Measurements from ENCODE around the gene ATP13A5.

ATP13A5 gene

DNA sequence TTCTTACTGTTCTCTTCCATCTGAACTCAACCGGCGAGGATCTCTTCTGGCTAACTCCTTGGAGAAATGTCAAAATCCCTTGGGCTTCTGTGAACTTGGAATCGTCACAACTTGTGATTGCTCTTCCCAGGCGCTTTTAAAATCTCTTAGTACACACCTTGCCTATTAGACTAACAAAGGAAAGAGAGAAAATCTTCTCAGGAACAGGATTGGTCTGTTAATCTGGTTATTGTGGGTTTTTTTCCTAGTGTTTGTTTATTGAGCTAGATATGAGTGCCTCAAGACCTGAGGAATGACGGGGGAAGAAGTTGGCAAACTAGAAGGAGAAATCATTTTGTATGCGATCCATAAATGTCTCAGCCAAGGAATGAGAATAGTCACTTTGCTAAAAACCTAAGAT lies at the start of gene ATP13A5:
Gene ATP13A5 (minus strand): TSS at position 48 of the 400 bp plus-strand sequence. CDS start 28 bp downstream, at position 20.
- DNase-seq (ENCODE audit: low read depth in 3 of 3), result no peak

- DNase-seq (ENCODE audit: low read depth in 3 of 3), result no peak
These were observed 40.2 kb upstream of the ATP13A5 start for GRCh38 chr3:193418576-193419373.

DNA sequence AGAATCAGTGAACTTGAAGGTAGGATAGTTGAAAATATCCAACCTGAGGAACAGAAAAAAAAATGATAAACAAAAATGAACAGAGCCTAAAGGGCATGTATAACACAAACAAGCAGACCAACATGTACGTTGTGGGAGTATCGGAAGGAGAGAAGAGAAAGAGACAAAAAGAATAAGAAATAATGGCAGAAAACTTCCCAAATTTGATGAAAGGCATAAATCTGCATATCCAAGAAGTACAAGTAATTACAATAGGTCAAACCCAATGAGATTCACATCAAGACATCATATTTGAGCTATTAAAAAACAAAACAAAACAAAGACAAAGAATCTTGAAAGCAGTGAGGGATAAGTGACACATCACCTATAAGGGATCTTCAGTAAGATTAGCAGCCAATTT lies 38.1 kb upstream of the ATP13A5 start:
- no peak for DNase-seq (ENCODE audit: low read depth in 3 of 3)

DNA sequence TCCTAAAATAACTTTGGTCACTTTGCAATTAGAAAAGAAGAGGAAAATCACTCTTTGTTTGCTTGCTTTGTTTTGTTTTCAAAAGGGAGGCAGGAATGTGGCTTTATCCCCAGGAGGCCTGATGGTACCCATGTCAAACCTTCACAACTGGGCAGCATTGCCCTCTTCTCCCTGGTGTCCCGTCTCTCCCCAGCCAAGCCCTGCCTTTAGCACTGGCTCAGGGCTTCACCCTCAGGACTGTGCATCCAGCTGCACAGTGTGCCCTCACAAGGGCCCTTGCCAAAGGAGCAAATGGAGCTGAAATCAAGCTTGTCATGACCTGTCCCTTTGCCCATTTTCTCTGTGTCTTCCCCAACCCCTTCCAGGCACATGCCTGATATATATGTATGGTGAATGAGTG lies 29.1 kb upstream of the ATP13A5 start:
- no peak for DNase-seq (ENCODE audit: low read depth in 3 of 3)

DNA sequence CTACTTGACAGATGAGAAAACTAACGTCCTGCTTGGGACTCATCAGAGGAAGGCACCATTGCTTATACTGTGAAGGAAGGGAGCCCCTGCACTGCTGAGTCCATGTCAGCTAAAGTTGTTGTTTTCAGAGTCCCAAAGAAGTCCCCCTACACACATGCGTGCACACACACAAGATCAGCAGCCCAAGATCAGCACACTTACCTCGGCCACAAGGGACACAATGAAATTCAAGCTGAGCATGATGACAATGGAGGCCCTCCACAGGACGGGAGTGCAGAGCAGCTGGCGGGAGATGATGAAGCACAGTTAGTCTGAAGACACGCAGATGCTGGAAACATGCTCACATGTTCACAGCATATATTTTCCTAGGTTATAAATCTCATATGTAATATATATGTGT lies 28.6 kb upstream of the ATP13A5 start:
- DNase-seq (ENCODE audit: low read depth in 3 of 3), result no peak

DNA sequence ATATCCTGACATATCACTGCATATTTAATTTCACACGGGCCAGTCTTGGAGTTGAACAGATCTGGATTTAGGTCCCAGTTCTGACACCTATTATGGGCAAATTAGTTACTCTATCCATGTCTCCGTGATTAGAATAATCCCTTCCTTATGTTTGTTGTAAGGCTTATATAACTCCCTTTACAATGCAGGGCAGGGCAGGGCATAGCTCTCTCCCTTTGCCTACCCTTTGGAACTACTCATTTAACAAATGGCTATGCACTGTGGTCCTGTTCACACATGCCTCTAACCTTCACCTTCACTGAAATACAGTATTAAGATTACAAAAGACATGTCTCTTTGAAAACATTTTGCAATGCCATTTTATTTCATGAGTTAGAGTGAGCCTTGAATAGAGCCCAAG lies 24.8 kb upstream of the ATP13A5 start:
- no peak for DNase-seq (ENCODE audit: low read depth in 3 of 3)

DNA sequence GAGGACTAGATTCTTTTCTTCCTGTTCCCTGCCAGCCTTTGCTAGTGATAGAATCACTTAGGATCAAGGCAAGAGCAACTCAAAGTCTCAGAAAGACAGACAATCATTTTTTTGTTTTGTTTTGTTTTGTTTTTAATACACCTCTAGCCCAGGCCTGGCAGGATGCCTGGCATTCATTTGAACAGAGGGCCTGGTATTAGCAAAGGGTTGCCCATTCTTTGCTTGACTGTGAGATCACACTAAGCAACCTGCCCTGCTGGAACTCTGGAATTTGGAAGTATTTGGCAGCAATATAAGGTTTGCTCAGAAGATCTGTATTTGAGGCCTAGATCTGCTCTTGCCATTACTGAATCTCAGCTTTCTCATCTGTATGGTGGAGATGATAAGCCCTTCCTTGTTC lies 21.8 kb upstream of the ATP13A5 start:
- no peak for DNase-seq (ENCODE audit: low read depth in 3 of 3)

GRCh38 chr3:193396451-193397244 lies 18.1 kb upstream of the ATP13A5 start:
- DNase-seq (ENCODE audit: low read depth in 3 of 3), result no peak

- no peak for DNase-seq (ENCODE audit: low read depth in 3 of 3)
These were observed 13.3 kb upstream of the ATP13A5 start for GRCh38 chr3:193391902-193392301.

- DNase-seq (ENCODE audit: low read depth in 3 of 3), result no peak
These were observed 10.8 kb upstream of the ATP13A5 start for GRCh38 chr3:193389335-193389734.

GRCh38 chr3:193388361-193388760 lies 9.8 kb upstream of the ATP13A5 start:
- no peak for DNase-seq (ENCODE audit: low read depth in 3 of 3)

DNA sequence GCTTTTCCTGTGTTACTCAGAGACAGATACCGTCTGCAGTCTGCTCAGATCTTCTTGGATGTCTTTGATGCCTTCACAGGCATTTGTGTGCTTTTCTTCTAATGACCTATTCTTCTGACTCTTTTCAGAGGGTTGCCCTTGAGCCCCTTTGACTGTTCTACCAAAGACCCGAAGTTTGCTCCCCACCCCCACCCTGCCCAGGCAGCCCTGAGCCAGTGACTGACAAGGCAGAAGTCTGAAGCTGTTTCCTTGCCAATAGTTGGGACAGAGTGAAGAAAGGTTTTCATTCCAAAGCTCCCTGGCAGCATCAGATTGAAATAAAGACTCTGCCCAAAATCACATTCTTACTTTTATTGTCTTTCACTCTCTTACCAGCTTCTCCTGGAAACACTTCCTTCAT lies 9.0 kb upstream of the ATP13A5 start:
- no peak for DNase-seq (ENCODE audit: low read depth in 3 of 3)

- DNase-seq (ENCODE audit: low read depth in 3 of 3), result no peak
These were observed 962 bp downstream of the ATP13A5 start for GRCh38 chr3:193377591-193377990.

DNA sequence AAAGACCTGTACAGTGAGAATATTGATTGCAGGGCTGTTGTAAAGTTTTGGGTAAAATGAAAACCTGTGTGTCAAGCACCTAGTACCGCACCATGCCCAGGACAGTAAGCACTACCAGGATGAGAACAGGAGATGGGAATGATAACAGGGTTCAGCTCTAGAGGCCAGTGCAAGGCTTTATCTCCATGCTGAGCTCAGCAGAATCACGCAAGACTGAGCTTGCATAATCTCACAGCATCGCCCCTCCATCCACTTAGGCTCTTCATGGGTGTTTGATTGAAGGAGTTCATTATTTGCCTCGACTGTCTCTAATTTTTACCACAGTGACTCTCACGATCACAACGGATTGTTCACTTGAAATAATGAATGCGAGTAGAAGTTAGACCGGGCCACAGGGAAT lies 2.9 kb downstream of the ATP13A5 start:
- no peak for DNase-seq (ENCODE audit: low read depth in 3 of 3)

DNA sequence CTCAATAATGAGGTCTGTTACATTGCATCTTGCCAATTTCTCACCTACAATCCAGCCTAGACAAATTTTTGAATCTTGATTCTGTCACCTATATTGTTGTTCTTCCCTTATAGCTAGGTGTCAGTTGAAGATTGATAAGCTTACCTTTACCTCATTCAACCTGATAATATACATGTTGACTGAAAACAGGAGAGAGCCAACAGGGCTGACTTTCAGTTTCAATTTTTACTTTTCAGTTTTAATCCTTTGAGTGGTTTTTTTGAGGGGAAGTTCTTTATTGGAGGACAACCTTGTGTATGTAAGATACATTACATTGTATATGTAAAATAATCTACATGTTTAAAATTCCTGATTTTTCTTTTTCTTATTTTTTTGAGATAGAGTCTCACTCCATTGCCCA lies 5.8 kb downstream of the ATP13A5 start:
- DNase-seq (ENCODE audit: low read depth in 3 of 3), result no peak

- no peak for DNase-seq (ENCODE audit: low read depth in 3 of 3)
These were observed 10.7 kb downstream of the ATP13A5 start for GRCh38 chr3:193367868-193368267.

DNA sequence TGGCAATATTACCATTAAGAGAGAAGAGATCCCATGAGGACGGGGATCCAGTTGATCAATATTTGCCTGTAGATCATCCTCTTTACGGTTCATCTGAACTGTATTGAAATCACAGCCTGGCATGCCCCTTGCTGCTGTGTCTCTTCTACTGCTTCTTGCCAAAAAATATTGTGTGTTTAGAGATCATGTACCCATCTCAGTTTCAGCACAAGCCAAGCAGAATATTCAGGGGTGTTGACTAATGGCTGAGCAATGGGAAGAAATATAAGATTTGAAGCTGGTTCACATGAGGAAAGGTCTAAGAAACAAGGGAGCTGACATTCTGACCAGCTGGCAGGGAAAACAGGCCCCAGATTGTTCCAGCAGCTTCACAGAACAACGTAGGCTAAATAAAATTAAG lies 21.3 kb downstream of the ATP13A5 start:
- DNase-seq (ENCODE audit: low read depth in 3 of 3), result no peak

- no peak for DNase-seq (ENCODE audit: low read depth in 3 of 3)
These were observed 24.1 kb downstream of the ATP13A5 start for GRCh38 chr3:193354423-193354822.

- DNase-seq (ENCODE audit: low read depth in 3 of 3), result no peak
These were observed 27.8 kb downstream of the ATP13A5 start for GRCh38 chr3:193350744-193351143.

GRCh38 chr3:193348686-193349085 lies 29.9 kb downstream of the ATP13A5 start:
- DNase-seq (ENCODE audit: low read depth in 3 of 3), result no peak

GRCh38 chr3:193347521-193348501 lies 30.7 kb downstream of the ATP13A5 start:
- no peak for DNase-seq (ENCODE audit: low read depth in 3 of 3)

DNA sequence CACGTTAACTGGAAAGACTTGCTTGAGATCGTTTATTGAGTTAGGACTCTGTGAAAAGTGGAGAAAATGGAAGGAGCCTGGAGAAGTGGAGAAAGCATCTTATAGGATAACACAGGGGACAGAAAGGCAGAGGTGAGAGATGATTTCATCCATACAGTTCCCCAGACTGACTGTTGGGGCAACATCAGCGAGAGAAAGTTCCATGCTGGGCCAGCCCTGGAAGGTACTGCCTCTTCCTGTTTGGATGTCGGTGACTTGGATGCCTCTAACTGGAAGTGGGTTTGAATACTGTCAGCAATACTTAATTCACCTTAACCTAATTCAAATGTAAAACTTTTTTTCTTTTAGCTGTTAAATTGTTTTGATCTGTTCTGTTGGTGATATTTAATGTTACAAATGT lies 32.3 kb downstream of the ATP13A5 start:
- DNase-seq (ENCODE audit: low read depth in 3 of 3), result no peak
